Retinal pigment epithelial cell (primary cell): Measurements from ENCODE around the gene PTGER2.

Experiments used
- DNase-seq: peaks from one replicate; pipeline ENCODE4 v3.0.0-alpha.2; 2010; ENCODE audit warnings: low read depth
- H3K4me3 ChIP-seq: 2 replicates; pipeline ENCODE4 v1.5.1; 2011; ENCODE audit warnings: mild to moderate bottlenecking, low read length, control low read depth, moderate library complexity
- CTCF ChIP-seq: conservative IDR thresholded peaks from 2 replicates; pipeline ENCODE4 v1.5.1; 2011; ENCODE audit warnings: low read depth, low read length, control low read depth, inconsistent platforms

Gene PTGER2

GRCh38 chr14:52369305-52369801 is 55.2 kb downstream of the PTGER2 start:
- no peak overlapping the region for H3K4me3 ChIP-seq
- TF ChIP-seq CTCF, result no peak
- no peak for DNase-seq

- no peak overlapping the region for H3K4me3 ChIP-seq
- no peak for DNase-seq
- no peak for TF ChIP-seq CTCF
Measured at GRCh38 chr14:52370406-52370935, 56.4 kb downstream of the PTGER2 start.

GRCh38 chr14:52377940-52378339 is 63.8 kb downstream of the PTGER2 start:
- H3K4me3 ChIP-seq, result no peak overlapping the region
- no peak for TF ChIP-seq CTCF
- DNase-seq, result no peak
